GM15510 (cell line): ENCODE results near the gene AFF2.

Source experiments
- POLR2A ChIP-seq: IDR thresholded peaks from 3 replicates; pipeline ENCODE4 v1.6.1; 2011; ENCODE audit warnings: borderline replicate concordance; ENCODE audit not compliant: insufficient read length; ENCODE audit errors: extremely low read depth

Gene AFF2

DNA sequence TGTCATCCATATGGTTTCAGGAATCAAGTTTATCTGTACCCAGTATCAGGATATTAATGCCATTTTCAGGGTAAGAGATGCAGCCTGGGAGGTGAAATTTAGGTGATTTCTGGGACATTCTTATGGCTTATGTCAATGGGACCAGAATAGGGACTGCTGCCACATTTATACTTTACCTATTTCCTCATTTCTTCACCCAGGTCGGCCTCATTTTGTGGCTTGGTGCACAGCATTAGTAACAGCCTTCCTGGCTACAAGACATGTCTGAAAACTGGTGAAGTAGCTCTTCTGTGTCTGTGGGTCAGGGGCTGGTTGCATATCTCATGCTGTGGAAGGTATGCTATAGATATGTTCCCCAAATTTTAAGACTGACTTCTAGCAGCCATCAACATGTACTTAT lies 284.8 kb downstream of the AFF2 start:
- TF ChIP-seq POLR2A, result no peak

DNA sequence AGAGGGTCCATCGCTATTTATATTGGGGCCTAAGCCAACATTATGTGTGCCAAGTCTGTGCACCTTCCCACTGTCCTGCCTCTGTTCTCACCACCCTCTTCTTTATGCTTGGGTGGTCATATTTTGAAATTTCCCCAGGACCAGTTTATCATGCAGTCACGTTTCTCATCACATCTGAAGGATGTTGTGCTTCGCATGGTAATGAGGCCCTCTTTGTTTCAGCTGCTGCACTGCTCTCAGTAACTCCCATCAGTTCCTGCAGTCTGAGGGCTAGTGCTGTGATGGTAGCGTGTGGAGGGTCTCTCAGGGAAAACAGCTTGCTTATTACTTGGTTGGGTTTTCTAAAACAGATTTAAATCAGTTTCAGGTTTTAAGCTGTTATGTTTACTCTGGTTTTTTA lies 288.0 kb downstream of the AFF2 start:
- no peak for TF ChIP-seq POLR2A

GRCh38 chrX:148794350-148794749 lies 293.9 kb downstream of the AFF2 start:
- no peak for TF ChIP-seq POLR2A

DNA sequence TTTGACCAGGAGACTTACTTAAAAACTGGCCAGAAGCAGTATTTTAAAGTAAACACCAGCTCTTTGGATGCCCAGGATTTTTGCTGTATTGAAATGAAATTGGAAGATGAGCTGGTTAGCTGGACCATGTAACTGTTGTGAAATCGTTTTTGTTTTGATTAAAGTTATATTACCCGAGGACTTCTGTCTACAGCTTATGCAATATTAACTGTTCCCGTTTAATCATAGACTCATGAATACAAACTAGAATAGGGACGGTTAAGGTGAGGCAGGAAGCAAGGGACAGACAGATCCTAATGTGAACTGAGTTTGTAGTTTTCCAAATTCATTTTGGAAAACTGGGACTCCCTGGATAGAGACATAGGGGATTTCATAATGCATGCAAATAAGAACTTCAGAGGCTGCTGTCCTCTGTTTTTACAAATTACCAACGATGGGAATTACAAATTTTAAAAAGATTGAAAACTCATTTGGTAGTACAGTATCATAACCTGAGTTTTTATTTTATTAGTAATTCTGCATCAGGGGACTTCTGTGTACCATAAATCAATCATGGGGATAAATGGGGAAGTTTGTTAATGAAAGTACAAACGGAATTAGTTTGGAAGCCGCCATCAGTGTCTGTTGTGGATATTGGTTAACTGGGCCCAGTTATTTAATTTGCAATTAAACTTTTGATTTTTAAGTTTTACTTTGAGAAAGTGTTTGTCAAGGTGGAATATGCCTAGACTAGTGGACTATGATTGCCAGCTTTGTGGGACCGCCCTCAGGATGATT lies 304.4 kb downstream of the AFF2 start:
- no peak for TF ChIP-seq POLR2A

- TF ChIP-seq POLR2A, result no peak
Observed at GRCh38 chrX:148806145-148806870, 305.9 kb downstream of the AFF2 start.

- TF ChIP-seq POLR2A, result no peak
Observed at GRCh38 chrX:148808833-148809232, 308.4 kb downstream of the AFF2 start.

- TF ChIP-seq POLR2A, result no peak
Observed at GRCh38 chrX:148811236-148811635, 310.8 kb downstream of the AFF2 start.

- no peak for TF ChIP-seq POLR2A
Observed at GRCh38 chrX:148813422-148813821, 313.0 kb downstream of the AFF2 start.

- no peak for TF ChIP-seq POLR2A
Observed at GRCh38 chrX:148813967-148814366, 313.6 kb downstream of the AFF2 start.

GRCh38 chrX:148815218-148815961 lies 315.0 kb downstream of the AFF2 start:
- no peak for TF ChIP-seq POLR2A

DNA sequence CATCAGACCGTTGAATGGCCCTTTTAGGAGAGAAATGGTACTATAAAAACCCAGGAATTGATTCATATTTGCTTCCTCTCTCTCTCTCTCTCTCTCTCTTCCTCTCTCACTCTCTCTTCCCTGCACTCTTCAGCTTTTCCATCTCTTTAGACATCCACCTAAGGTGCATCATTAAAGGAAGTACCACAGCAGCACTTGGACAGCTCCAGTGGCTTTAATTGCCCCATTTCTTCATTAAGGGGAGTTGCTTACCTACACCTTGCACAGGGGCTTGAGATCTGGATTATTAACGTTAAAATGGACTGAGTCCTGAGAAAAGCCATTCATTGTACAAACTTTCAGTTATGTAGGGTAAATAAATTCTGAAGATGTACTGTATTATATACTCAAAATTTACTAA lies 323.6 kb downstream of the AFF2 start:
- no peak for TF ChIP-seq POLR2A

- TF ChIP-seq POLR2A, result no peak
Observed at GRCh38 chrX:148825696-148826095, 325.3 kb downstream of the AFF2 start.

- no peak for TF ChIP-seq POLR2A
Observed at GRCh38 chrX:148836741-148837140, 336.3 kb downstream of the AFF2 start.

GRCh38 chrX:148850631-148851030 lies 350.2 kb downstream of the AFF2 start:
- TF ChIP-seq POLR2A, result no peak

- TF ChIP-seq POLR2A, result no peak
Observed at GRCh38 chrX:148854306-148854705, 353.9 kb downstream of the AFF2 start.

DNA sequence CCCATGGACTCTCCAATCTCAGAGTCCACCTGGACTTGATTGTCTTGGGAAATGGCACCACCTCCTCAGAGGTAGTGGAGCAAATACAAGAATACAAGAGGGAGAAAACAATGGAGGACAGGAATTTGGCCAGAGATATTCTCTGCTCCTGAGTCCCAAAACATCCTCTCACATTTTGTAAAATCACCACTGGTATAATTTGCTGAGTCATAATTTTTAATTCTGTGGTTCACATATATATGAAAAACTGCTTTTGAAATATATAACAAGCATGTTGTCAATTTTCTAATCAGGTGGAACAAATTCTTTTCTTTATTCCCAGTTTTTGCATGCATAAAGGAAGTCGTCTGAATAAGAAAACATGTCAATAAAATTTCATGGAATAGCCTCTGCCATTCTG lies 356.1 kb downstream of the AFF2 start:
- no peak for TF ChIP-seq POLR2A
